GM12873 (cell line): Measurements from ENCODE around the gene FAM120AOS.

Experiments used
- CTCF ChIP-seq: IDR thresholded peaks from 2 replicates; pipeline ENCODE4 v1.5.1; 2012; ENCODE audit warnings: low read depth, mild to moderate bottlenecking, moderate library complexity, low read length, control low read depth; ENCODE audit not compliant: insufficient read depth; ENCODE audit errors: missing control alignments

FAM120AOS gene

GRCh38 chr9:93452710-93453046, 703 bp downstream of the FAM120AOS start:
- no peak for TF ChIP-seq CTCF

GRCh38 chr9:93451849-93452709, 1.3 kb downstream of the FAM120AOS start:
- TF ChIP-seq CTCF: peak; percentile 25

GRCh38 chr9:93450945-93451815, 2.2 kb downstream of the FAM120AOS start, which contains the start of gene FAM120A:
Gene FAM120A, plus strand, starts transcription at chr9:93451685. Its CDS starts 231 bp downstream, at chr9:93451916.
- TF ChIP-seq CTCF: no peak

GRCh38 chr9:93447655-93448054, 5.7 kb downstream of the FAM120AOS start:
- TF ChIP-seq CTCF: no peak

- no peak for TF ChIP-seq CTCF
Observed at GRCh38 chr9:93446073-93446472, 7.3 kb downstream of the FAM120AOS start.

GRCh38 chr9:93440896-93441580, 12.3 kb downstream of the FAM120AOS start:
- no peak for TF ChIP-seq CTCF
